ENCODE results near the gene CSAD.

DNA sequence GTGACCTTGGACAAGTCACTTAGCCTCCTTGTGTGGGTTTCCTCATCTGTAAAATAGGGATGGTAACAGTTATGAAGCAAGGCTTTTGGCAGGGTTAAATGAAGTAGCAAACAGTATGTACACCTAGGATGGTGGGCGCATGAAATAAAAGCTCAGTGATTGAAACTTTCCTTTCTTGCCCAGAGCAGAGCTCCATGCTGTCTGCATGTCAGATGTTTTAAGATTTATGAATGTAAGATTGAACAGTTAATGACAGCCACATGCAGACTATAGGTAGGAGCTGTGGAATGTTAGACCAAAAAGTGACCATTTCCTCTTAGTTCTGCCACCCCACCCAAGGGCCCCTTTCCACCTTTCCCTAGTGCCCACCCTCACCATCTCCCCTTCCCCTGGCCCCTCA lies 14.2 kb upstream of the CSAD start:
- no peak for TF ChIP-seq EZH2phosphoT487 (IDR thresholded peaks at IDR 0.05; ENCODE audit: low read depth, severe bottlenecking, unreplicated experiment)
- TF ChIP-seq, protein P1, sequence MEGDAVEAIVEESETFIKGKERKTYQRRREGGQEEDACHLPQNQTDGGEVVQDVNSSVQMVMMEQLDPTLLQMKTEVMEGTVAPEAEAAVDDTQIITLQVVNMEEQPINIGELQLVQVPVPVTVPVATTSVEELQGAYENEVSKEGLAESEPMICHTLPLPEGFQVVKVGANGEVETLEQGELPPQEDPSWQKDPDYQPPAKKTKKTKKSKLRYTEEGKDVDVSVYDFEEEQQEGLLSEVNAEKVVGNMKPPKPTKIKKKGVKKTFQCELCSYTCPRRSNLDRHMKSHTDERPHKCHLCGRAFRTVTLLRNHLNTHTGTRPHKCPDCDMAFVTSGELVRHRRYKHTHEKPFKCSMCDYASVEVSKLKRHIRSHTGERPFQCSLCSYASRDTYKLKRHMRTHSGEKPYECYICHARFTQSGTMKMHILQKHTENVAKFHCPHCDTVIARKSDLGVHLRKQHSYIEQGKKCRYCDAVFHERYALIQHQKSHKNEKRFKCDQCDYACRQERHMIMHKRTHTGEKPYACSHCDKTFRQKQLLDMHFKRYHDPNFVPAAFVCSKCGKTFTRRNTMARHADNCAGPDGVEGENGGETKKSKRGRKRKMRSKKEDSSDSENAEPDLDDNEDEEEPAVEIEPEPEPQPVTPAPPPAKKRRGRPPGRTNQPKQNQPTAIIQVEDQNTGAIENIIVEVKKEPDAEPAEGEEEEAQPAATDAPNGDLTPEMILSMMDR (IDR thresholded peaks at IDR 0.05; ENCODE audit: poor library complexity) = no peak

Data from hepatocyte (in vitro differentiated cells).